ENCODE measurements around the gene RHOXF2. TPM values are rescaled to one million over a fixed set of nuclear protein-coding genes. Genes with fewer than 3 reads are reported as not detected.

RHOXF2 gene
- total RNA-seq, 1 donor from 2014 or later = not detected

GRCh38 chrX:120205816-120206753, 47.7 kb downstream of the RHOXF2 start:
- DNase-seq = no peak

DNA sequence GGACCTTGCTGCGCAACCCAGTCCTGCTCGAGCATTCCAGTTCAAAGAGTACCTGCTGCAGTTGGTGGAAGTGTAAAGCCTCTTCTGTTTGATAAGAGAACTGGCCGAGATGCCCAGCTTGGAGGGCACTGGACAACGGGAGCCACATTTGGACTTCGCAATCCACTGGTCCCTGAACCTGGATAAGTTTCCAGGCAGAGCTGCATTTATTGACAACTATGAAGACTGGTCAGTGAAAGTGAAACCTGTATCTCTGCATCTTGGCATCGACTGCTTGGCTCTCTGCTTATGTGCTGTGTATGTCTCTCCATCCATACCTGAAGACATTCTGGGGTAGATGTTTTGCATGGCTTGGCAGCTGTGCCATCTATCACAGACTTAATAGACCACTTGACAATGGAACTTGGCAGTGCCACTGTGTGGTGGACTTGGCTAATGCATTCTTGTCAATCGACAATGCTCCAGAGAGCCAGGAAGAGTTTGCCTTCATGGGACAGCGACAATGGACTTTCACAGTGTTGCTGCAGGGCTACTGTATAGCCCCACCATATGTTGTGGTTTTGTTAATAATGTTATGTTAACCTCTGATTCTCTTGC, 48.7 kb downstream of the RHOXF2 start:
- DNase-seq = no peak

- DNase-seq = peak; percentile 5
Observed at GRCh38 chrX:120213438-120214265, 55.2 kb downstream of the RHOXF2 start.

Other genes with a start within 250 kb of the RHOXF2 start
- 8.9 TPM for gene NKAP, start 214.9 kb upstream of the RHOXF2 start, total RNA-seq
- not detected for gene RHOXF2B, start 80.9 kb upstream of the RHOXF2 start, total RNA-seq
- gene RHOXF1, start 42.7 kb upstream of the RHOXF2 start, total RNA-seq = not detected
- gene ZBTB33, start 92.2 kb downstream of the RHOXF2 start, total RNA-seq = 50.5 TPM
- gene TMEM255A, start 152.8 kb downstream of the RHOXF2 start, total RNA-seq = 1.4 TPM
- gene ATP1B4, start 203.5 kb downstream of the RHOXF2 start, total RNA-seq = under 0.01 TPM